ENCODE results near the gene SGMS1.
"Not testable (repeated sequence)": the region's sequence is repeated elsewhere in the genome, so short reads cannot be mapped to it uniquely, and the experiment has no call there.

SGMS1 gene

DNA sequence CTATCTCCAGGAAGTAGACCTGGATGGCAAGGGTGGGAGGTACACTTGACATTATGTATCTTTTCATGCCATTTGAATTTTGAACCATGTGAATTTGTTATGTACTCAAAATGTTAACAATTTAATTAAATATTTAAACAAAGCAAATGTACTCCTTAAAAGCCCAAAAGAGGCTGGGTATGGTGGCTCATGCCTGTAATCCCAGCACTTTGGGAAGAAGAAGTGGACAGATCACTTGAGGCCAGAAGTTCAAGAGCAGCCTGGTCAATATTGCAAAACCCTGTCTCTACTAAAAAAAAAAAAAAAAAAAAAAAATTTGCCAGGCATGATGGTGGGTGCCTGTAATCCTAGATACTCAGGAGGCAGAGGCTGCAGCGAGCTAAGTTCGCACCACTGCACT is 235.6 kb downstream of the SGMS1 start:
- no peak for DNase-seq

DNA sequence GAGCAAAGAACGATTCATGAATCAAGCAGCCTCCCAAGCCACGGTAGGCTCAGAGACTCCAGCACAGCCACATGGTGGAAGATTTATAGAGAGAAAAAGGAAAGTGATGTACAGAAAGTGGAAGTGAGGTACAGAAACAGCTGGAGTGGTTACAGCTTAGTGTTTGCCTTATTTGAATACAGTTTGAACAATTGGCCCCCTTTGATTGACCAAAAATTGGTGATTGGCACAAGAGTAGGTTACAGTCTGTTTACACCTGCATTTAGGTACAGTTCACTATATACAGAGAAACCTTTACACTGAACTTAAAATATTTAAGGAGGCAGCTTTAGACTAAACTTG is 236.1 kb downstream of the SGMS1 start:
- DNase-seq = no peak

DNA sequence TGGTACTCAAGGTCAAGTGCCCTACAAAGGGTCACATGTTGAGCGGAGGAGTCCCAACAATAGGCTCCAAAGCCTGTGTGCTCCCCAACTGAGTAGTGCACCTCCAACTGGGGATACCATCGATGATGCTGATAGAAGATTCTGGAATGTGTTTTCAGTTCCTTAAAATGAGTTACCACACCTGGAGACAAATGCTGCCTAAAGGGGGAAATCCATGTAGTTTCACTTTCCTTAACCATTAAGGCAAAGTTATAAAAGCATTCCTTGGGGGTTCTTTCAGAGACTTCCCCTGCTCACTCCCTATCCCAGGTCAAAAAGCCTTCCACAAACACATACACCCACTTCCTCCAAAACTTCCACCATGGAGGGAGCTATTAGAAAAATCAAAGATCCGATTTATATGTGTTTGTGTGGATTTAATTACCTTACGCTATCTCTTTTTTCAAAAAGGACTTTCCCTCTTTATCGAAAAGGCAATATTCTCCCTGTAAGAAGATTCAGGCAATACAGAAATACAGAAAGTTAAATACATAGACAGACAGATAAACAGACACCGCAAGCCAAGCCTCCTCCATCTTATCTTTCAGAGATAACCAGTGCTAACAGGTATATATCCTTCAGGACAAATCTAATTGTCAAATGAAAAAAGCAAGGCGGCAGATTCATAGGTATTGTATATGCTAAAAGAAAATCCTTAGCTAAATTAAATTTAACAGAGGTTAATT is 236.6 kb downstream of the SGMS1 start:
- DNase-seq = no peak

DNA sequence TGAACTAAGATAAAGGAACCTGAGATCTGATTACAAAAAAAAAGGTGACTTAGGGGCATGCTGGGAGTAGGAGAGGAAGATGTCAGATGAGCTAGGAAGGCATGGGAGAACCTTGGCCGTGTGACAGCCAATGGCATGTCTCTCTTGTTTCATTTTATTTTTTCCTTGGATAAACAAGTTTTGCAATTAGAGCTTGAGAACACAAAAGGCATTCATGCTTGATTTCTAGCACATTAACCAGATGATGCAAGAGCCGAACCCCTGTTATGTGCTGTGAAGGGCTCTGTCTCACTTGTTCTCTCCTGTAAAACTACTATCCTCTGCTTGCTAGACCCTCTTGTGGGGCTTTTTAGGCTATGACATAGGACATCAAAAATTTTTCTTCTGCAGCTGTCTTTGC is 238.1 kb downstream of the SGMS1 start:
- DNase-seq = no peak

DNA sequence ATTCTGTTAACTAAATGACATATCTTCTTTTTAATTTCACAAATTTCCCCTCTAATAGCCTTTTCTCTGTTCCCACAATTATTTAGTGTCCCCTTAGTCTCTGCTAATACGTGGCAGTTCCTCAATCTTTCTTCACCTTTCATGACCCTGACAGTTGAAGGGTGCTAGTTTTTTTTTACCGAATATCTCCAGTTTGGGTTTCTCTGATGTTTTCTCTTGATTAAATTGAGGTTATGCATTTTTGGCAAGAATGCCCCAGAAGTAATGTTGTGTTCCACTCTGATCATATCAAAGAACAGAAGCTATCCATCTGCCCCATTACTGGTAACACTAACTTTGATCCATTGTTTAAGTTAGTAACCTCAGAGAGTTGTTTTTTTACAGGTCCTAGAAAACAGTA is 238.9 kb downstream of the SGMS1 start:
- DNase-seq = no peak

DNA sequence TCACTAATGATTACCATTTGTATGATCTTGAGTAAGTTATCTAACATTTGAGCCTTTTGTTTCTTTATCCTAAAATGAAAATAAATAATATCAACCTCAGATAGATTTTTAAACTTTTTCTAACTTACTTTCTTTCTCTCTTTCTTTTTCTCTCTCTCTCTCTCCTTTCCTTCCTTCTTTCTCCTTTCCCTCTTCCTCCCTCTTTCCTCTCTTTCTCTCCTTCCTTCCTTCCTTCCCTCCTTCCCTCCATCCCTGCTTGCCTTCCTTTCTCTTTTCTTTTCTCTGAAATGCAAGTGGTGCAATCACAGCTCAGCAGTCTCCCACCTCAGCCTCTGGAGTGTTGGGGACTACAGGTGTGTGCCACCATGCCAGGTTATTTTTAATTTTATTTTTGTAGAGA is 239.5 kb downstream of the SGMS1 start:
- no peak for DNase-seq

DNA sequence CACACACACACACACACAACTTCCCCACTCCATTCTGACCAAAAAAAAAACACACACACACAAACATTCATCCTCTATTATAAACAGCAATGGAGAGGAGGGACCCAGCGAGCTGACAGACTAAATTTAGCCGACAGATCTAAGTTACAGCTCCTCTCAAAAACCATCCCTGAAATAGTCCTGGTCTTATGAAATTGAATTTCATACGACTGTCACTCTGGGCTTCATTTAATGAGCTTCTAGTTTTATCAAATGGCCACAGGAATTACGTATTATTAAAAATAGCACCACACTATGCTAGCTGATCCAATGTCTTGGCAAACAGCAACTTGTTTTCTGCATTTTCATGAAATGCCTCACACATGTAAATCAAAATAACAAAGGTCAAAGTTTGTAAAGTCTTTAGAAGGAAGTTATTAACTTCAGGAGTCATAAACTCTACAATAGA is 241.2 kb downstream of the SGMS1 start:
- no peak for DNase-seq

DNA sequence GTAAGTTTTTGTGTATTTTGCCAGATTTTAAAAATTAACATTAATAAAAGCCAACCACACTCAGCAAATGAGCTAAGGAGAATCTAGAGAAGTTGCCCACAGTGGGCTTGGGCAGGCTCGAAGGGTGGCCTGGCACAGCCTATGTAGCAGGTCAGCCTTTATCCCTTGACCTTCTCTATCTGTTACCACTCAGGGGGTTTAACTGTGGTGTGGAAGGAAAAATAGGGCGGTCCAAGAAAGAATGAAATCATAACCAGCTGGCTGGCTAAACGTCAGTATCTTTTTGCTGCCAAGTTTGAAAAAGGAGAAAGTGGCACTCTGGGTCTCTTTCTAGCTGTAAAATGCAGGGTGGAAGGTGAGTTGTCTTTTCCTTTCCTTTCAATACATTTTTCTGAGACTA is 242.1 kb downstream of the SGMS1 start:
- no peak for DNase-seq

DNA sequence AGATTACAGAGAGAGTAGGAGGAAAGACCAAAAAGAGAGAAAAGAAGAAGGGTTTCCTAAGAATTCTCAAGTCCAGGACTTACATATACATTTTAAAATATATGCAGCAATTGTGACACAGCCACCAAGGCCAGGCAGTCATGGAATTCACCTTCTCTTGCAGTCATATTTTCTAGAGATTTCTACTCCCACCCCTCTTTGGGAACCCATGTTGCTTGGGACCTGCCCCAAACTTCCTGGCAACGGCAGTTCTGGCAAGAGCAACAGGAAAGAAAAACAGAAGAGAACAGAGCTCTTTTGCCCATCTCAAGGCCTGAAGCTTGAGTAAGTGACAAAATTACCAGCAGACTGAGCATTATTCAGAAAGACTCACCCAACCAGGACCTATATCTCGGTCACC is 244.1 kb downstream of the SGMS1 start:
- no peak for DNase-seq

DNA sequence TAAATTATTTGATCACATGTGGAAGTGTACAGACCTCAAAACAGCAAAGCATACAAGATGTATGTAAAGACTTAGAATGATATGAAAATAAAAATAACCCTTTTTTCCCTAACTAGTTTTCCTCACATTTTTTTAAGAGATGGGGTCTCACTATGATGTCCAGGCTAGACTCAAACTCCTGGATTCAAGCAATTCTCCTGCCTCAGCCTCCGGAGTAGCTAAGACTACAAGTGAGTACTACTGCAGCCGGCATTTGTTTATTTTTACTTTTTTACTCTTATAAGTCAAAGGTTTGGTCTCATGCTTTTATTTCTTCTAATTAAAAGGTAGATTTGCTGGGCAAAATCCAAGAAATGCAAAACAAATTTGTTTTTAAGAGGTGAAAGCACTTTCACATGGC is 248.0 kb downstream of the SGMS1 start:
- DNase-seq = no peak

DNA sequence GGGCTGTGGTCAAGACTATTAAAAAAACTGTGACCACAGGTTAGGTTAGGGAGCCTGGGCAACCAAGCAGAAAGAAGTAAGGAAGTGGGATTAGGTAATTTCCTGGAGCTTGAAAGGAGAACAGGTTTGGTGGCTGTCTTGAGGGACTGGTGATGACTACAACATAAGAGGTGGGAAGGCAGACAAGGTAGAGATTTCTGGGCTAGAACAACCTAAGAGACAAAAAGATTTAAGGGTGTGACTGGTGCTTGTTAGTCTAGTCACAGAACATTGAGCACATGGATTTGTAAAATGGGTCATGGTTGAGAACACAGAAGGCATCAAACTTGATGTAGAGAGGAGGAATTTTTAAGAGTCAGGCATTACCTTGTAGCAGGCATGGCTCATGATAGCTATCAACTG is 248.7 kb downstream of the SGMS1 start:
- DNase-seq = no peak

DNA sequence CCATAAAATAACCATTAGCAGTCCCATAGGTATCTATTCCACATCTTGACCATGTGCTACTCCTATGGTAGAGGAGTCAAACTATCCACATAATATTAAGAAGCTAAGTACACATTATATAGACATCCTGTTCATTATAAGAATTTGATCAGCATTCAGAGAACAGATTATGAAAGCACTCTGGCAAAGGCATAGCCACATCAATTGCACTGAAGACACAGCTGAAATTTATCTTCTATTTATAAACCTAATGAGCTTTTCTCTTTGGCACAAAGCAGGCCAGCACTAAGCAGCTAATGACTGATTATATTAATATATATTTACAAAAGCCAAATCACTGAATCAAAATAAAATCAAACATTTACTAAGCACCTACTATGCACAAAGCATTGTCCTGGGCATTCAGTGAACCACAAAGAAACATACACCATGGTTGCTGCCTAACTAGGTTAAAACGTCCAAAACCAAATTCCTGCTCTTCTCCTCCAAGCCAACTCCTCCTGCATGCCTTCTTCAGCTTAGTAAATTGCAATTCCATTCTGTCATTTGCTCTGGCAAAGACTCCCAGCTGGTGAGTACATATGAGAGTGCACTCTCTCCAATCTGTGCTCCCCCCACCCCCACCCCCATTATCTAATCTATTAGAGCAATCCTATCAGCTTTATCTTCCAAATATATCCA is 249.8 kb downstream of the SGMS1 start:
- no peak for DNase-seq

DNA sequence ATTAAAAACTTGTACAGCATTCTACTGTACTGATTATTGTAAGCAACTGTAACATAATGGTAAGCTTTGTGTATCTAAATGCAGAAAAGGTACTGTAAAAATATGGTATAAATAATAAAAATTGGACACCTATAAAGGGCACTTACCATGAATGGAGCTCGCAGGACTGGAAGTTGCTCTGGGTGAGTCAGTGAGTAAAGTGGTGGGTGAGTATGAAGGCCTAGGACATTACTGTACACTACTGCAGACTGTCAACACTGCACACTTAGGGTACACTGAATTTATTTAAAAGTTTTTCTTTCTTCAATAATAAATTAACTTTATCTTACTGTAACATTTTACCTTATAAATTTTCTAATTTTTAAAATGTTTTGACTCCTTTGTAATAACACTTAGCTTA is 253.8 kb downstream of the SGMS1 start:
- DNase-seq = no peak

DNA sequence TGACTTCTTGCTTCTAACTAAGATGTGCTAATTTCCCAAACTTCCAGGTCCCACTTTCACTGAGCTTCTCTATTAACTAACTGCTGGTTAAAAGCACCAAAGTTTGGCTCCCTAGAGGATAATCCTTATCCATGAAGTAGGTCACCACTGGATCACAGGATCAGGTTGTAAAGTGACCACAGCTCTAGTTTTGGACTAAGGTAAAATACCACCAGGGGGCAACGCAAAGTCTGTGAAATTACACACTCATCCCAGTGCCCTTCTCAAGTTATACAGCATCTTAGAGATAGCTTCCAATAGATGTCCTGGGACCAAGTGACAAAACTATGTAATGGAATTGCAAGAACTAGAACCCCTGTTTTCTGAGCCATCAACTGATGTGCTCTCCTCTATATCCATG is 256.0 kb downstream of the SGMS1 start:
- DNase-seq = no peak

DNA sequence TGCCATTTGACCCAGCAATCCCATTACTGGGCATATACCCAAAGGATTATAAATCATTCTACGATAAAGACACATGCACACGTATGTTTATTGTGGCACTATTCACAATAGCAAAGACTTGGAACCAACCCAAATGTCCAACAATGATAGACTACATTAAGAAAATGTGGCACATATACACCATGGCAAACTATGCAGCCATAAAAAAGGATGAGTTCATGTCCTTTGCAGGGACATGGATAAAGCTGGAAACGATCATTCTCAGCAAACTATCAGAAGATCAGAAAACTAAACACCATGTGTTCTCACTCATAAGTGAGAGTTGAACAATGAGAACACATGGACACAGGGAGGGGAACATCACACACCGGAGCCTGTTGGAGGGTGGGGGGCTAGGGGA is 257.3 kb downstream of the SGMS1 start:
- DNase-seq = not testable (repeated sequence)

DNA sequence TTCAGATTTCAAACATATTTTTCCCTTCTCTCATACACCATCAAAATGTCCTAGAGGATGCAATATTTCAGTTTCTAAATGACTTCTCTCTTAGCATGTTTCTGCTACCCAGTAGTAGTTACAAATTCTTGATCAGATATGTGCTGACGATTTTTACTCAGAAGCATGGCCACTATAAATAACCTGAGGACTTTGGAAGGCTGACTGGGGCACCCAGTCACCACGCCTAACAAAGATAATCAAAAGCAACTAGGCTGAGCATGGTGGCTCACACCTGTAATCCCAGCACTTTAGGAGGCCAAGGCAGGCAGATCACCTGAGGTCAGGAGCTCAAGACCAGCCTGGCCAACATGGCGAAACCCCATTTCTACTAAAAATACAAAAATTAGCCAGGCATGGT is 259.0 kb downstream of the SGMS1 start:
- not testable (repeated sequence) for DNase-seq

DNA sequence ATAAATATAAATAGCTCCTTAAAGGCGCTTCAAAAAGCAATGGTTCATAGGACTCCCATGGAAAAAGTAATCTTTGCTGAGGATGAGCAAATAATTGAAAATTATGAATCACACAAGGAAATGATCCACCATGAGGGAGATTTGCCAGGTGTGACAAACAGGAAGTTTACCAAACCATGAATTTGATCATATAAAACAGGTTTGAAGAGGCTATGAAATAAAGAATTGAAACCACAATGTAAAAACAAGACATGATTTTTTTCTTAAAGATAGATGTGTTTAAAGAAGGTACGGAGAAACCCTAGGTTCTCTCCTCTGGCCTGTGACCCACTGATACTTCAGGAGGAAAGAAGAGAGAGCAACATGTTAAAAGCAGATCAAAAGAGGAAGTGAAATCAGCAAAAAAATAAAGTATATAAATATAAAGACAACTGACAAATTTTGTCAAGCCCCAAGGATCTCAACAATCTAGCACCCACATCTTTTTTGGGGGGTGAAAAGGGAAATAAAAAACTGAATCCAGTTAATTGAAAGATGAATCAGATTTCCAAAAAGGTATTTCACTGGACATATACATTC is 261.1 kb downstream of the SGMS1 start:
- no peak for DNase-seq

DNA sequence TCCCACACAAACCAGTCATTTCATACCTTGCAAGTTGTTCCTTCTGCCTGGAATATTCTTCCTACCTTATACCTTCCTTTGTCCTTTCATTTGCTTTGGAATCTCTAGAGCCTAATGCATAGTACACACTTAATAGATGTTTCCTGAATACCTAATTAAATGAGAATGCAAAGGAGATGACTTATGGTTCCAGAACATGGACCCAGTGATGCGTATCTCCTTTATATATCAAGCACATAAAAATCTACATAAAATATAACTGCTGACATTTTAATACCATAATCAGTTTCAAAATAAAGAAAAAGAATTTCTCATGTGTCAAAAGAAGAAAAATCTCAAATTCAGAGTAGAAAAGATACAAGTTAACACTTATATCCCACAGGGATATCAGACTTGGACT is 261.8 kb downstream of the SGMS1 start:
- no peak for DNase-seq

DNA sequence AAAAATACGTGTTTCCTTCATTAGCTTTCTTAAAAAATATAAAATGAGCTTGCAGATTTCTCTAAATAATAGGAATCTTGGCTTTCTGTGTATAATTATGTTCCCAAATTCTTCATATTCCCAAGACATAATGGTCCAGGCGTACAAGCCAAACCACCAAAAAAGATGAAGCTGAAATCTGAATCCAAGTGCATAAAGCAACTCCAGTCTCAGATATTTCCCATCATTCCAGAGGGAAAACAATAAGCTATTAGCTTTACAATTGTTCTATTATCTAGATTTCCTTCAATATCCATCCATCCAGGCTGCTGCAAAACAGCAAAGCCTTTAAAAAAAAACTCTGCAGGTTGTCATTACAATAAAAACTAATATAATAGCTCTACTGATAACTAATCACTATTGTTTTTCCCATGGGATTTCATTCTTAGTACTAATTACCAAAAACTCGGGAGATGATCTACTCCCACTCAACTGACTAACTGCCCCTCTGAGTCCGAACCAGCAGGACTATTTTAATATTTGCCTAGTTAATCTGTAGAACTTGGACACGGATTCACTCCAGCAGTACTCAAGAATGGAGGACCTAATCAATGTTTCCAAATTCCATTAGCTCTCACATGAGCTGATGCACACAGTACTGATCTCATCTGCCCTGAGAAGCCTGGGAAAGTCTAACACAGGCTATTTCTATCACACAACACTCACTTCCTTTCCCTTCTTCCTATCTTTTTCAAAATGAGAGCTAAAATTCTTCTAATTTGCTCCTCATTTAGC is 263.5 kb downstream of the SGMS1 start:
- no peak for DNase-seq

DNA sequence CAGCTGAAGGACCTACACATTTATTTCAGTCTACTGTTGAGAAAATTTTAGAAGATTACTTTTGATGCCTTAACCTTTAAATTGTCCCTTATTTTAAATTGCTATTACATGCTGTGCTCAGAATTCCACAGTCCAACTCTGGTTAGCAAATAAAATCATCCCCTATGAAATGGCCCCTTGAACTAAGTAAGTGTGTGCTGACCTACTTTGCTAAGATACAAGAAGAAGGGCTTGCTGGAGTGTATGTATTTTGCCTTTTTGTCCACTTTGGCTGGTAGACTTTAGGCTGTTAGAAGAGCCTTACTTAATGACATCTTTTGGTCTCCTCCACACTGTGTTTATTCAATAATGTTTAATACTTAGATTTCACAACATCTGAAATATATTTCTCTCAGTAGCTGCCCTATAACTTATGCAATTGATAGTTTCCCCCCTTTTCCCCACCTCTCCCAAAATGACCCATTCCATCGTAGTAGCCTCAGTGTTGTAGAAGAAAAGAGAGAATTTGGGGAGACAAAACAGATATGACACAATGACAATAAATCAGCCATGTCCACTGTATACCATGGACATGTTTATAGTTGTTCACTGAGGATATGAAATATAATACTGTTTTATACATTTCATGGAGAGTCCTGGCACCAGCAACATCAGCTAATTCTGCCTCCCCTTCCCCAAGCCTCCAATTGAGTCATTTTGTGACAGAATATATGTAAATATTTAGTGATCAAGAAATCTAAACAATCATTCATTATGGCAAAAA is 264.6 kb downstream of the SGMS1 start:
- no peak for DNase-seq

DNA sequence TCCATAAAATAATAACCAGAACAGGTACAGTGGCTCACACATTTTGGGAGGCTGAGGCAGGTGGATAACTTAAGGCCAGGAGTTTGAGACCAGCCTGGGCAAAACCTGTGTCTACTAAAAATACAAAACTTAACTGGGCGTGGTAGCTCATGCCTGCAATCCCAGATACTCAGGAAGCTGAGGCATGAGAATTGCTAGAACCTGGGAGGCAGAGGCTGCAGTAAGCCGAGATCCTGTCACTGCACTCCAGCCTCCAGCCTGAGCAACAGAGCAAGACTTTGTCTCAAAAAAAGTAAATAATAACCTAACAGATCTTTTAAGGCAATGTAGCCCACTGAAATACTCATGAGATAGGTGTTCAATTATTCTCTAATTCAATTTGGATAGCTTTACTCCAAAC is 265.3 kb downstream of the SGMS1 start:
- no peak for DNase-seq

DNA sequence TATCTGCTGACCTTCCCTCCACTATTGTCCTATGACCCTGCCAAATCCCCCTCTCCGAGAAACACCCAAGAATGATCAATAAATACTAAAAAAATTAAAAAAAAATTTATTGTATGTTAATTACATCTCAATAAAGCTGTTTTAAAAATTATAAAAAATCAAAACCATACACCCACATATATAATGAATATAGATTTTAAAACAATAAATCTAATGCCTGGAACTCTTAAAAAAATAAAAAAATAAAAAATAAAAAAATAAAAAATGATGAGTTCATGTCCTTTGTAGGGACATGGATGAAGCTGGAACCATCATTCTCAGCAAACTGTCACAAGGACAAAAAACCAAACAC is 267.3 kb downstream of the SGMS1 start:
- not testable (repeated sequence) for DNase-seq

Data from activated effector memory CD4-positive, alpha-beta T cell treated with Interleukin-2 at 50 U/mL for 16 hours (primary cell).